ENCODE data around the gene KAT8.
"Not testable (repeated sequence)": the region's sequence is repeated elsewhere in the genome, so short reads cannot be mapped to it uniquely, and the experiment has no call there.

The KAT8 gene

DNA sequence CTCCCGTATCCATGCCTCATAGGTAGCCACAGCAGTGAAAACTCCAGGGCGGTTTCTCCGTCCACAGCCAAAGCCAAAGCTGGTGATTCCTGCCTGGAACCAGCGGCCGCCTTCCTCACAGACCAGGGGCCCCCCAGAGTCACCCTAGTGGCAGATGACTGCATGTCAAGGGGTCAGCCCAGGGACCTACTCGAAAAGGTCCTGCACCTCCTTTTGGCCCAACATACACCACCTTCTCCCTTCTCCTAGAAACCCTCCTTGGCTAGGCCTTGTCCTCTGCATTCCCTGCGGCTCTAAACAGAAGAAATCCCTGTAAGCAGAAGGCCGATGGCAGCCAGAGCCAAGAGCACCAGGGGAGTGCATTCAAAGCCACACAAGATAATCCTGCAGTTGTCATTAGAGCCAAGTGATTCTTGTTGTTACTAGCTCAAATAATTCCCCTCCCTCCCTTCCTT is 26.3 kb downstream of the KAT8 start:
- H2BK15ac ChIP-seq (ENCODE audit: low read length) = no peak overlapping the region
- H2BK5ac ChIP-seq (ENCODE audit: low read length) = no peak overlapping the region
- no peak overlapping the region for H3K18ac ChIP-seq (ENCODE audit: low read length)
- H3K9me3 ChIP-seq (replicated peaks in 1 of 2; ENCODE audit: control insufficient read depth in 2 of 2, insufficient read depth in 1 of 2, low read depth in 1 of 2, low read length in 2 of 2) = no peaks in the 10 kb centered on the region
- H3K4me3 ChIP-seq (ENCODE audit: low read length in 2 of 2) = no peak overlapping the region
- peaks cover 0 to 33% (median 32%) of the 10 kb centered on the region in 3 experiments for H3K27me3 ChIP-seq (ENCODE audit: control insufficient read depth in 3 of 3, insufficient read depth in 3 of 3, low read depth in 1 of 3, low read length in 3 of 3)
- H3K4me1 ChIP-seq (ENCODE audit: control insufficient read depth in 2 of 2, insufficient read depth in 1 of 2, low read depth in 1 of 2, low read length in 2 of 2) = peaks cover 9 to 18% of the 10 kb centered on the region in 2 donors
- H3K4ac ChIP-seq (ENCODE audit: low read length) = no peak overlapping the region
- no peak overlapping the region for H3K14ac ChIP-seq (ENCODE audit: low read length)
- no peak for DNase-seq (ENCODE audit: low spot score)
- no peak overlapping the region for H2BK12ac ChIP-seq (ENCODE audit: low read length)
- H3K4me2 ChIP-seq (ENCODE audit: insufficient read depth, low read length, poor library complexity, severe bottlenecking) = no peak overlapping the region
- H3K36me3 ChIP-seq (replicated peaks in 1 of 2; ENCODE audit: control insufficient read depth in 2 of 2, insufficient read depth in 2 of 2, low read length in 2 of 2) = no peaks in the 10 kb centered on the region
- no peak overlapping the region for H3K27ac ChIP-seq (replicated peaks; ENCODE audit: low read length)
- H3K79me1 ChIP-seq (ENCODE audit: low read depth, low read length) = peaks cover 2% of the 10 kb centered on the region
- H2AK5ac ChIP-seq (ENCODE audit: low read depth, low read length) = peak overlapping the region; percentile 12
- no peak overlapping the region for H4K91ac ChIP-seq (ENCODE audit: low read depth, low read length, poor library complexity)
- H2BK120ac ChIP-seq (ENCODE audit: low read depth, low read length) = no peak overlapping the region
- no peak overlapping the region for H3K23ac ChIP-seq (ENCODE audit: low read depth, low read length, poor library complexity)
- WGBS, 2 donors (ENCODE audit: extremely low coverage in 2 of 2, insufficient read length in 2 of 2, insufficient replicate concordance in 1 of 2) = no CpG with 5 or more reads among the region's 8 CpGs
- H2AFZ ChIP-seq (ENCODE audit: low read length) = peak overlapping the region; percentile 100
- no peak overlapping the region for H4K8ac ChIP-seq (ENCODE audit: low read depth, low read length)
- H3K9ac ChIP-seq (ENCODE audit: low read depth, low read length, poor library complexity) = no peak overlapping the region

DNA sequence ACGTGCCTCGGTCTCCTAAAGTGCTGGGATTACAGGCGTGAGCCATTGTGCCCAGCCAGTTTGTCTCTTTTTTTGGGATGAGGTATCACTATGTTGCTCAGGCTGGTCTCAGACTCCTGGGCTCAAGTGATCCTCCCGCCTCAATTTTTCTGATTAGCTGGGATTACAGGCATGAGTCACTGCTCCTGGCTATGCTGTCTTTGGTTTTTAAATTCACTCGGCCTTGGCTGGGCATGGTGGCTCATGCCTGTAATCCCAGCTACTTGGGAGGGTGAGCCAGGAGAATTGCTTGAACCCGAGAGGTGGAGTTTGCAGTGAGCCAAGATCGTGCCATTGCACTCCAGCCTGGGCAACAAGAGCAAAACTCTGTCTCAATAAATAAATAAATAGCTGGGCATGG is 27.0 kb downstream of the KAT8 start:
- H2BK5ac ChIP-seq (ENCODE audit: low read length); DNase-seq (ENCODE audit: low spot score); H3K18ac ChIP-seq (ENCODE audit: low read length); H2AFZ ChIP-seq (ENCODE audit: low read length); H3K9ac ChIP-seq (ENCODE audit: low read depth, low read length, poor library complexity); H3K4me3 ChIP-seq (ENCODE audit: low read length in 2 of 2); H2BK12ac ChIP-seq (ENCODE audit: low read length); H3K36me3 ChIP-seq (replicated peaks in 1 of 2; ENCODE audit: control insufficient read depth in 2 of 2, insufficient read depth in 2 of 2, low read length in 2 of 2); H2BK120ac ChIP-seq (ENCODE audit: low read depth, low read length); H3K4me2 ChIP-seq (ENCODE audit: insufficient read depth, low read length, poor library complexity, severe bottlenecking); H3K4ac ChIP-seq (ENCODE audit: low read length); H3K14ac ChIP-seq (ENCODE audit: low read length); H2AK5ac ChIP-seq (ENCODE audit: low read depth, low read length); H3K9me3 ChIP-seq (replicated peaks in 1 of 2; ENCODE audit: control insufficient read depth in 2 of 2, insufficient read depth in 1 of 2, low read depth in 1 of 2, low read length in 2 of 2); H3K27ac ChIP-seq (replicated peaks; ENCODE audit: low read length); H3K23ac ChIP-seq (ENCODE audit: low read depth, low read length, poor library complexity); H2BK15ac ChIP-seq (ENCODE audit: low read length); H4K8ac ChIP-seq (ENCODE audit: low read depth, low read length); H3K79me1 ChIP-seq (ENCODE audit: low read depth, low read length); H4K91ac ChIP-seq (ENCODE audit: low read depth, low read length, poor library complexity): not testable (repeated sequence)
- peaks cover 9 to 12% of the 10 kb centered on the region in 2 donors for H3K4me1 ChIP-seq (ENCODE audit: control insufficient read depth in 2 of 2, insufficient read depth in 1 of 2, low read depth in 1 of 2, low read length in 2 of 2)
- no CpG with 5 or more reads among the region's 7 CpGs for WGBS, 2 donors (ENCODE audit: extremely low coverage in 2 of 2, insufficient read length in 2 of 2, insufficient replicate concordance in 1 of 2)
- peaks cover 0 to 39% (median 32%) of the 10 kb centered on the region in 3 experiments for H3K27me3 ChIP-seq (ENCODE audit: control insufficient read depth in 3 of 3, insufficient read depth in 3 of 3, low read depth in 1 of 3, low read length in 3 of 3)

DNA sequence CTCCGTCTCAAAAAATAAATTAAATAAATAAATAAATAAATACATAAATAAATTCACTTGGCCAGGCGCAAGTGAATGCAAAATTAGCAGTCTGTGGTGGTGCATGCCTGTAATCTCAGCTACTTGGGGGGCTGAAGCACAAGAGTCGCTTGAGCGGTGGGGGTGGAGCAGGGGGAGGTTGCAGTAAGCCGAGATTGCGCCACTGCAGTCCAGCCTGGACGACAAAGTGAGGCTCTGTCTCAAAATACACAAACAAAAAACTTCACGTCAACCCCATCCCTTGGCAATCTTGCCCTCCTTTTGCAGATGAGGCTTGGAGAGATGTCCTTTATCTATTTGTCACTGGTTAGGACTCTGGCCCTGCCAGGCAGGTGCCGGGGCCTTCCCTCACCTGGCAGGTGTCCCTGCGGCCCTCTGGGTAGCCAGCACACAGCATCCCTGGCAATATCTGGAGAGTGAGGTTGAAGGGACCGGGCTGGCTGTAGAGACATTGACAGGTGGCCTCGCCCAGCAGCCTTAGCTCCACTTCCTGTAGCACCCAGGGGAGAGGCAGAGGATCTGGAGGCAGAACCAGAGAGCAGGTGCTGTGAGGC is 28.0 kb downstream of the KAT8 start:
- WGBS, 2 donors (ENCODE audit: extremely low coverage in 2 of 2, insufficient read length in 2 of 2, insufficient replicate concordance in 1 of 2) = no CpG with 5 or more reads among the region's 12 CpGs
- no peak overlapping the region for H3K4ac ChIP-seq (ENCODE audit: low read length)
- H3K9me3 ChIP-seq (replicated peaks in 1 of 2; ENCODE audit: control insufficient read depth in 2 of 2, insufficient read depth in 1 of 2, low read depth in 1 of 2, low read length in 2 of 2) = no peaks in the 10 kb centered on the region
- no peak overlapping the region for H4K8ac ChIP-seq (ENCODE audit: low read depth, low read length)
- H3K23ac ChIP-seq (ENCODE audit: low read depth, low read length, poor library complexity) = no peak overlapping the region
- H3K4me3 ChIP-seq (ENCODE audit: low read length in 2 of 2) = no peak overlapping the region
- H3K4me1 ChIP-seq (ENCODE audit: control insufficient read depth in 2 of 2, insufficient read depth in 1 of 2, low read depth in 1 of 2, low read length in 2 of 2) = peaks cover 4 to 14% of the 10 kb centered on the region in 2 donors
- no peak overlapping the region for H3K9ac ChIP-seq (ENCODE audit: low read depth, low read length, poor library complexity)
- H2AFZ ChIP-seq (ENCODE audit: low read length) = no peak overlapping the region
- H2BK5ac ChIP-seq (ENCODE audit: low read length) = no peak overlapping the region
- H4K91ac ChIP-seq (ENCODE audit: low read depth, low read length, poor library complexity) = no peak overlapping the region
- H2BK15ac ChIP-seq (ENCODE audit: low read length) = no peak overlapping the region
- H3K14ac ChIP-seq (ENCODE audit: low read length) = no peak overlapping the region
- no peak overlapping the region for H2BK12ac ChIP-seq (ENCODE audit: low read length)
- peaks cover 2% of the 10 kb centered on the region for H3K79me1 ChIP-seq (ENCODE audit: low read depth, low read length)
- H3K27me3 ChIP-seq (ENCODE audit: control insufficient read depth in 3 of 3, insufficient read depth in 3 of 3, low read depth in 1 of 3, low read length in 3 of 3) = peaks cover 0 to 48% (median 37%) of the 10 kb centered on the region in 3 experiments
- H2AK5ac ChIP-seq (ENCODE audit: low read depth, low read length) = no peak overlapping the region
- DNase-seq (ENCODE audit: low spot score) = no peak
- H3K18ac ChIP-seq (ENCODE audit: low read length) = peak overlapping the region; percentile 56
- H3K27ac ChIP-seq (replicated peaks; ENCODE audit: low read length) = no peak overlapping the region
- no peaks in the 10 kb centered on the region for H3K36me3 ChIP-seq (replicated peaks in 1 of 2; ENCODE audit: control insufficient read depth in 2 of 2, insufficient read depth in 2 of 2, low read length in 2 of 2)
- no peak overlapping the region for H3K4me2 ChIP-seq (ENCODE audit: insufficient read depth, low read length, poor library complexity, severe bottlenecking)
- H2BK120ac ChIP-seq (ENCODE audit: low read depth, low read length) = no peak overlapping the region

DNA sequence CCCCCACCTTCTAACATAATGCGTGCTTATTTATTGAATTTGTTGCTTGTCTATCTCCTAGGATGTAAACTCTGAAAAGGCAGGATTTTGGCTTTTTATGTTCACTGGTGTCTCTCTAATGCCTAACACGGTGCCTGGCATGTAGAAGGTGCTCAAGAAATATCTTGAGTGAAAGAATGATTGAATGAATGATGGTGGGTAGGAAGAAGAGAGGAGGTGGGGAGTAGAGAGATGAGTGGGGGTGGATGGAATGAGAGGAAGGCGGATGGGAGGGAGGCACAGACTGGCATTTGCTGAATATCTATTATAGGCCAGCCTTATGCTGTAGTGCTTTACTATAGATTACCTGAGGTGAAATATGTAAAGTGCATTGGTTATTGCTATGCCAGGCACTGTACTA is 30.1 kb downstream of the KAT8 start:
- Histone ChIP-seq H2BK15ac (ENCODE audit: low read length) (no peak overlapping the region), H3K27ac (replicated peaks; ENCODE audit: low read length) (no peak overlapping the region), H3K4me3 (ENCODE audit: low read length in 2 of 2) (no peak overlapping the region), H3K9ac (ENCODE audit: low read depth, low read length, poor library complexity) (no peak overlapping the region), H2BK12ac (ENCODE audit: low read length) (no peak overlapping the region), H3K23ac (ENCODE audit: low read depth, low read length, poor library complexity) (no peak overlapping the region), H2BK120ac (ENCODE audit: low read depth, low read length) (no peak overlapping the region), H3K9me3 (replicated peaks in 1 of 2; ENCODE audit: control insufficient read depth in 2 of 2, insufficient read depth in 1 of 2, low read depth in 1 of 2, low read length in 2 of 2) (no peaks in the 10 kb centered on the region), H2AK5ac (ENCODE audit: low read depth, low read length) (no peak overlapping the region), H3K4ac (ENCODE audit: low read length) (no peak overlapping the region), H4K91ac (ENCODE audit: low read depth, low read length, poor library complexity) (no peak overlapping the region), H2BK5ac (ENCODE audit: low read length) (no peak overlapping the region), H3K27me3 (ENCODE audit: control insufficient read depth in 3 of 3, insufficient read depth in 3 of 3, low read depth in 1 of 3, low read length in 3 of 3) (peaks cover 0 to 48% (median 37%) of the 10 kb centered on the region in 3 experiments), H4K8ac (ENCODE audit: low read depth, low read length) (no peak overlapping the region), H2AFZ (ENCODE audit: low read length) (no peak overlapping the region), H3K4me1 (ENCODE audit: control insufficient read depth in 2 of 2, insufficient read depth in 1 of 2, low read depth in 1 of 2, low read length in 2 of 2) (peaks cover 0 to 6% of the 10 kb centered on the region in 2 donors), H3K36me3 (replicated peaks in 1 of 2; ENCODE audit: control insufficient read depth in 2 of 2, insufficient read depth in 2 of 2, low read length in 2 of 2) (no peaks in the 10 kb centered on the region), H3K14ac (ENCODE audit: low read length) (no peak overlapping the region), H3K4me2 (ENCODE audit: insufficient read depth, low read length, poor library complexity, severe bottlenecking) (no peak overlapping the region), H3K79me1 (ENCODE audit: low read depth, low read length) (peaks cover 2% of the 10 kb centered on the region), H3K18ac (ENCODE audit: low read length) (no peak overlapping the region)
- DNase-seq (ENCODE audit: low spot score) = no peak
- WGBS, 2 donors (ENCODE audit: extremely low coverage in 2 of 2, insufficient read length in 2 of 2, insufficient replicate concordance in 1 of 2) = no CpG with 5 or more reads among the region's 3 CpGs

All from neuronal stem cell (in vitro differentiated cells).